HG03378 (cell line): Measurements from ENCODE around the gene VSIG8.
A peak's percentile ranks its signal among the peaks of the same experiment; 100 is the strongest.

ENCODE experiments used
- ATAC-seq: cut with Tn5 transposase; IDR thresholded peaks from one replicate; pipeline ENCODE4 v1.9.1; 2021; ENCODE audit warnings: mild to moderate bottlenecking, moderate library complexity; ENCODE audit not compliant: unreplicated experiment

Gene VSIG8

DNA sequence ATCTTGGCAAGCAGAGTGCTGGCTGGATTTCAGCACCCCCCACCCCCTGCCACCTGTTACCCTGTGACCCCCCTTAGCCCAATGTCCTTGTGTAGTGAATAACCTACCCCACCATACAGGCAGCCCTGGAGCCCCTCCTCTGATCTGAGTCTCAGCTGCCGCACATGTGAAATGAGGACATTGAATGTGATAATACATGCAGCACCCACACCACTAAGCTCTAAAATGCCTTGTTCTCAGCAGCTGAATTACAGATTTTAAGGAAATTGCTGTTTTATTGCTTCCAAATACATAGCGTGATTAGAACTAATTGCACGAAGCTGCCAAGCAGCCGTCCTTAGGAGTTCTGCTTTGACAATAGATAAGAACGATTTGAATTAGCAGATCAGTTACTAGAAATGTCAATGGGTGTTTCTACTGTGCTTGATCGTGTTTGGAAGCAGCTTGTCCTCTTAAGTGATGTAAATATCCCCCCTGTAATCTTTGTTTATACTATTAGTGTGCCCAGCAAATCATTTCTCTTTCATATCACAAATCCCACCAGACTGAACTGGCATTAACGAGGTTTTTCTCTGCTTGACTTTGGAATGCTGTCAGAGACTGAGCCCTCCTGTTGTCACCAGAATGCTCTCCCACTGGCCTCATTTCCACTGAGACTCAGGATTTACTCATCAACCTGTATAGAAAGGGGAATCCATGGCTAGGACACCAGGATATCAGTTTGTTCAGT, 30.9 kb downstream of the VSIG8 start:
- ATAC-seq, result no peak

DNA sequence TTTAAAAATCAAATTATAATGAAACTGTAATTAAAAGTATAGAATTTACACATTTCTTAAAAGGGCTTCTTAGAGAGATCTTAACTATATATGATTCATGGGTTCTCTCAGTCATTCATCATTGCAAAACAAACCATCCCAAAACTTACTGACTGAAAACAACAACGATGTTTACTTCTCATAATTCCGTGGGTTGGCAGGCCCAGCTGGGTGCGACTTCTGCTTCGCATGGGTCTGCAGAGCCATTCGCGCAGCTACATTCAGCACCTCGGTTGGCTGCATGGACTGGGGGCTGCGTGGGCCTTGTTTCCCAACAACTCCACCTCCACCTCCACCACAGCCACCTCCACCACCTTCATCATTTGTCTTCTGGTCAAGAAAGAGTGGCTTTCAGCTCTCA, 31.7 kb downstream of the VSIG8 start:
- no peak for ATAC-seq

DNA sequence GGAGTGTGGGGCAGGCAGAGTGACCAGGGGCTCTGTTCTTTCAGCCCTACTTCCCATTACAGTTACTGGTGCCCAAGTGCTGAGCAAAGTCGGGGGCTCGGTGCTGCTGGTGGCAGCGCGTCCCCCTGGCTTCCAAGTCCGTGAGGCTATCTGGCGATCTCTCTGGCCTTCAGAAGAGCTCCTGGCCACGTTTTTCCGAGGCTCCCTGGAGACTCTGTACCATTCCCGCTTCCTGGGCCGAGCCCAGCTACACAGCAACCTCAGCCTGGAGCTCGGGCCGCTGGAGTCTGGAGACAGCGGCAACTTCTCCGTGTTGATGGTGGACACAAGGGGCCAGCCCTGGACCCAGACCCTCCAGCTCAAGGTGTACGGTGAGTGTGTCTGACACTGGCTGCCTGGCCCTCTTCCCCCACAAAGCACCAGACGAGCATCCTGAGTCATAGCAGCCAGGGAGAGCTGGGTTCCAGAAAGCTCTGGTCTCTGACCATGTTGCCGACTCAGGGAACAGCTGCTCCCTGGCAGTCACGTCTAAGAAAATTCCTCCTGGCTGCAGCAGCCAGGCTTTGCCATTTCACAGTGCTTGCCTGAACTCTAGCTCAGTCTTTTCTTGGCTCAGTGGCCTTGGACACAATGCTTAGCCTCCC, 32.5 kb downstream of the VSIG8 start:
- ATAC-seq, result no peak

DNA sequence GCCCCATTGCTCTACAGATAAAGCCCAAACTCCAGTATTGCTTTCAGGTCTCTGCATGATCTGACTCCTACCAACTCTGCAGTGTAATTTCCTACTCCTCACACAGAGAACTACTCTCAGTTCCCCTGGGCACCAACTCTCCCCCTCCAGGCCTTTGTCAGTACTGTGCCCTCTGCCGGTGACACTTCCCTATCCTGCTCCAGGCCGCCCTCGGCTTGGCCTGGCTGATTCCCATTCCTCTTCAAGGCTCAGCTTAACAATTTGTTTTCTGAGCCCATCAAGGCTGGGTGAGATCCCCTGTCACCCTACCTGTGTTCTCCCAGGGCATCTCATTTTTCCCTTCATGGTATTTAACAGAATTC, 33.2 kb downstream of the VSIG8 start:
- ATAC-seq, result peak; percentile 82

- no peak for ATAC-seq
These were observed 33.7 kb downstream of the VSIG8 start for GRCh38 chr1:159828581-159829272.

DNA sequence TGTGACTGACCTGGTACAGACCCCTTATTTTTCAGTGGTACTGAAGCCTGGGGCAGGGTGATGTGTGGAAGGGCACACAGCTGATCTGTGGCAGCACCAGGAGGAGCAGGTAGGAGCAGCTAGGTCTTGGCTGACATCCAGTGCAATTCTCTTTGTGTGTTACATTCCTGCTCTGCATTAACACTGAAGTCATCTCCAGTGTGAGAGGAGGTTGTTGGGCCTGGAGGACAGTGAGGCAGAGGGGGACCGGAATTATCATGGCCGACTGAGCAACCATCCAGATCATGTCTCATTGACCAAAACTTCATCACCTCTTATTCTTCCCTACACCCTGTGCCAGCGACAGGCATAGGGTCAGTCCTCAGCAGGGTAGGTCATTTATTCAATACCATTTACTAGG, 34.3 kb downstream of the VSIG8 start:
- ATAC-seq, result no peak

- no peak for ATAC-seq
These were observed 34.9 kb downstream of the VSIG8 start for GRCh38 chr1:159827549-159827948.

DNA sequence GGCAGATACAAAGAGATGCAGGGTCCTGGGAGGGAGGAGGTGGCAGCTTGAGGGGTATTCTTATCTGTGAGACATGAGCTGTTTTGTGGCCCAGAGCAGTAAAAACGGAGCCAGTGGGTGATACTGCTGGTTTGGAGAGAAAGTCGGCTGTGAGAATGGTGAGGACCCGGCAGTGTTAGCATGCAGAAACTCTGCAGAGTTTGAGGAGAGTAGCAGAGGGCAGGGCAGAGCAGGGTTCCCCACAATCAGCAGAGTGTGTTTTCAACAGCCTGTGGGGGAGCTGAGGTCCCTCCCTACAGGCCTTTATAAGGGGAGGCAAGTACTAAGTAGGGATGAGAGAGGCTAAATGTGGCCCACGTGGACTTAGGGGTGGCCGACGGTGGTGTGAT, 35.4 kb downstream of the VSIG8 start:
- no peak for ATAC-seq

GRCh38 chr1:159826441-159827101, 35.9 kb downstream of the VSIG8 start, which contains the start of gene SLAMF8:
Gene SLAMF8 (plus strand): TSS chr1:159826873. CDS start chr1:159826899, 26 bp downstream.
- peak; percentile 47 for ATAC-seq

DNA sequence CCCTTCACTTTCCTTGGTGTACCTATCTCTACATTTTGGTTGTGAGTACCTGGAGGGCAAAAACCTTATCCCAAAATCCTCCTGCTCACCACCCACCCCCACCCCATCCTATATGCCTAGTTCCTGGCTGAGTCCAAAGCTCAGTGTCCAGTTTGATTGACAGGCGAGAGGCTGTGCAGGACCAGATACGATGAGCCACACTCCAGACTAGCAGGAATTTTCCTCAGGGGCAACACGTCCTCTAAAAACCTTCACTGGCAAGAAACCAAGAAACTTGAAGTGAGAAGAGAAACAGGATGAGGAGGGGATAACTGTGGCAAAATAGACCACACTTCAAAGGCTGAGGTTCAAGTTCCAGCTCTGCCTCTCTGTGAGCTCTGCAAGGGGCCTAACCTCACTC, 36.9 kb downstream of the VSIG8 start:
- no peak for ATAC-seq

GRCh38 chr1:159823406-159823805, 39.1 kb downstream of the VSIG8 start:
- ATAC-seq, result no peak

DNA sequence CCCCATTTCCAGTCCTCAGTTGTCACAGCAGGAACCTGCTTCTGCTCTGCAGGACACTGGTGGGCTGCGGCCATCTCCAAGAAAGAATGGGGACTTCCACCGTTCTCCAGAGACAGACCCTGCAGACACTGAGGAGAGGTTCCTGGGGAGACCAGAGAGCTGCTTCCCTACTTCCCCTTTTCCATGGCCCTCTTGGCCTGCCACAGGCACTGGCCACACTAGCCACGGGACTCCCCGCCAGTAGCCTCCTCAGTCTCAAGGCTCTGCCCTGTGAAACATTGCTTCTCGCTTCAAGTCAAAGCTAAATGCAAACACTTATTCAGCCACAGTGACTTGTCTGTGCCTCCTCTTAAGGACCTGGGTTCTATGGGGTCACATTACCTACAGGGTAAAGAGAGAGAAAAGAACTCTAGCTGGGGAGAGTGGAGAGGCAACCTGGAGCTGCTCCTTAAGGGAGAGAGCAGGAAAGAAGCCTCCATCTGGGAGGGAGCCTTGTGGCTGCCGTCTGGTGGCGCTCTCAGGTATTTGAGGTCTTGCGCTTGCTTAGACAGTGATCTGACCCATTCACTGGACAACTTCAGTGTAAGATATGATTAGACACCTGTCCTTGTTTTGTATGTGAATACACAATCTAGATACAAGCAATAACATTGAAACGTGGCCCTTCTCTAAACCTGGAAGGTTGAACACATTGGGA, 41.1 kb downstream of the VSIG8 start:
- ATAC-seq, result no peak

DNA sequence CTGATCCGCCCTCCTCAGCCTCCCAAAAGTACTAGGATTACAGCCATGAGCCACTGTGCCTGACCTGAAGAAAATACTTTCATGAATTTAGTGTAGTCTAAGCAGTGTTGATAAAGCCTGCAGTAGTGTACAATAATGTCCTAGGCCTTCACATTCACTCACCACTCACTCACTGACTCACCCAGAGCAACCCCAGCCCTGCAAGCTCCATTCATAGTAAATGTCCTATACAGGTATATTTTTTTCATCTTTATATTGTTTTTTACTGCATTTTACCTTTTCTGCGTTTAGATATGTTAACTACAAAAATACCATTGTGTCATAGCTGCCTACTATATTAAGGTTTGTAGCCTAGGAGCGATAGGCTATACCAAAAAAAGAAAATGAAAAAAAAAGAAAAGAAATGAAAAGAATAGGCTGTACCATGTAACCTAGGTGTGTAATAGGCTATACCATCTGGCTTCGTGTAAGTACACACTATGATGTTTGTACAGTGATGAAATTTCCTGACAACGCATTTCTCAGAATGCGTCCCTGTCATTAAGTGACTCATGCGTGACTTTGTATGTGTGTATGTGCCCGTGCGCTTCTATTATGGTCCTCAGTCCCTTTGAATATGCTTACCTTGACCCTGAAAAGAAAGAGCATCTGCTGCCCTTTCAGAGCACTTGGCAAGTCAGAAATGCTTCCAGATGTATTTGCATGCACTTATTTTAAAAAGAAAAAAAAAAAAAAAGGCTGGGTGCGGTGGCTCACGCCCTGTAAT, 45.0 kb downstream of the VSIG8 start:
- no peak for ATAC-seq

- no peak for ATAC-seq
These were observed 46.5 kb downstream of the VSIG8 start for GRCh38 chr1:159815926-159816325.

- no peak for ATAC-seq
These were observed 57.5 kb downstream of the VSIG8 start for GRCh38 chr1:159804924-159805323.
